H9 (cell line): ENCODE results near the gene MSTO1. TPM values are rescaled to one million over a fixed set of nuclear protein-coding genes. Genes with fewer than 3 reads are reported as not detected.
"Not testable (repeated sequence)": the region's sequence is repeated elsewhere in the genome, so short reads cannot be mapped to it uniquely, and the experiment has no call there.

Experiments
- DNase-seq: peaks from one replicate; pipeline ENCODE4 v3.0.0-alpha.2; 2017
- H2AFZ ChIP-seq: one replicate; pipeline ENCODE4 v1.6.1; 2013; ENCODE audit warnings: mild to moderate bottlenecking, low read length, control low read depth, moderate library complexity
- H2AK5ac ChIP-seq: 2 replicates; pipeline ENCODE4 v1.6.1; 2013; ENCODE audit warnings: low read length, control low read depth, mixed read lengths; ENCODE audit not compliant: insufficient read length
- H2BK120ac ChIP-seq: one replicate; pipeline ENCODE4 v1.6.1; 2013; ENCODE audit warnings: low read depth, mild to moderate bottlenecking, low read length, control low read depth, inconsistent platforms; ENCODE audit not compliant: poor library complexity, severe bottlenecking
- H2BK12ac ChIP-seq: 2 replicates; pipeline ENCODE4 v1.6.1; 2013; ENCODE audit warnings: low read length, control low read depth, mixed read lengths, low read depth; ENCODE audit not compliant: insufficient read length
- H2BK15ac ChIP-seq: 2 replicates; pipeline ENCODE4 v1.6.1; 2013; ENCODE audit warnings: low read depth, low read length, control low read depth
- H2BK20ac ChIP-seq: one replicate; pipeline ENCODE4 v1.6.1; 2013; ENCODE audit warnings: low read depth, mild to moderate bottlenecking, low read length, control low read depth, inconsistent platforms; ENCODE audit not compliant: poor library complexity, severe bottlenecking
- H2BK5ac ChIP-seq: 2 replicates; pipeline ENCODE4 v1.6.1; 2013; ENCODE audit warnings: low read length, control low read depth, mixed read lengths; ENCODE audit not compliant: insufficient read length
- H3K14ac ChIP-seq: 2 replicates; pipeline ENCODE4 v1.6.1; 2013; ENCODE audit warnings: low read length, control low read depth; ENCODE audit not compliant: insufficient read depth
- H3K18ac ChIP-seq: 2 replicates; pipeline ENCODE4 v1.6.1; 2013; ENCODE audit warnings: low read depth, mild to moderate bottlenecking, mixed read lengths, low read length, control low read depth; ENCODE audit not compliant: insufficient read length
- H3K23ac ChIP-seq: 2 replicates; pipeline ENCODE4 v1.6.1; 2013; ENCODE audit warnings: low read length, control low read depth, mixed read lengths, low read depth; ENCODE audit not compliant: insufficient read length
- H3K23me2 ChIP-seq: 2 replicates; pipeline ENCODE4 v1.6.1; 2013; ENCODE audit warnings: low read depth, mild to moderate bottlenecking, mixed read lengths, low read length, control low read depth; ENCODE audit not compliant: insufficient read length, poor library complexity, severe bottlenecking
- H3K27ac ChIP-seq: 2 replicates; pipeline ENCODE4 v1.5.1; 2013; ENCODE audit warnings: low read length, control low read depth, mixed read lengths, low read depth; ENCODE audit not compliant: insufficient read length
- H3K27me3 ChIP-seq: 2 replicates; pipeline ENCODE4 v1.6.1; 2013; ENCODE audit warnings: low read length, control low read depth, inconsistent platforms; ENCODE audit not compliant: insufficient read depth
- H3K4ac ChIP-seq: 2 replicates; pipeline ENCODE4 v1.6.1; 2013; ENCODE audit warnings: low read depth, mild to moderate bottlenecking, control low read depth, inconsistent platforms, low read length, moderate library complexity
- H3K4me1 ChIP-seq: 2 replicates; pipeline ENCODE4 v1.6.1; 2013; ENCODE audit warnings: low read length, control low read depth, inconsistent platforms; ENCODE audit not compliant: insufficient read depth
- H3K4me2 ChIP-seq: 2 replicates; pipeline ENCODE4 v1.6.1; 2013; ENCODE audit warnings: low read length, control low read depth, mixed read lengths; ENCODE audit not compliant: insufficient read length, insufficient read depth
- H3K56ac ChIP-seq: 2 replicates; pipeline ENCODE4 v1.6.1; 2013; ENCODE audit warnings: low read depth, mild to moderate bottlenecking, mixed read lengths, low read length, control low read depth; ENCODE audit not compliant: insufficient read length
- H3K79me1 ChIP-seq: 2 replicates; pipeline ENCODE4 v1.6.1; 2013; ENCODE audit warnings: low read depth, mild to moderate bottlenecking, moderate library complexity, low read length, control low read depth, inconsistent platforms; ENCODE audit not compliant: insufficient read depth, poor library complexity, severe bottlenecking
- H3K79me2 ChIP-seq: 2 replicates; pipeline ENCODE4 v1.6.1; 2013; ENCODE audit warnings: low read length, control low read depth, inconsistent platforms; ENCODE audit not compliant: insufficient read depth
- H3K9ac ChIP-seq: 2 replicates; pipeline ENCODE4 v1.6.1; 2013; ENCODE audit warnings: low read length, control low read depth, mixed read lengths; ENCODE audit not compliant: insufficient read length; ENCODE audit errors: extremely low read depth
- H3K9me3 ChIP-seq: one replicate; pipeline ENCODE4 v1.6.1; 2013; ENCODE audit warnings: low read depth, low read length, inconsistent platforms; ENCODE audit not compliant: control insufficient read depth
- H3T11ph ChIP-seq: one replicate; pipeline ENCODE4 v1.6.1; 2013; ENCODE audit warnings: mild to moderate bottlenecking, low read length, control low read depth, inconsistent platforms
- H4K20me1 ChIP-seq: one replicate; pipeline ENCODE4 v1.6.1; 2013; ENCODE audit not compliant: control insufficient read depth, insufficient read length, insufficient read depth
- H4K5ac ChIP-seq: 2 replicates; pipeline ENCODE4 v1.6.1; 2013; ENCODE audit warnings: low read depth, mild to moderate bottlenecking, mixed read lengths, low read length, control low read depth; ENCODE audit not compliant: insufficient read length
- H4K8ac ChIP-seq: replicated peaks from 2 replicates; pipeline ENCODE4 v1.6.1; 2013; ENCODE audit warnings: low read length, control low read depth, mixed read lengths, low read depth; ENCODE audit not compliant: insufficient read length
- H4K91ac ChIP-seq: 2 replicates; pipeline ENCODE4 v1.6.1; 2013; ENCODE audit warnings: low read depth, mild to moderate bottlenecking, moderate library complexity, mixed read lengths, low read length, control low read depth; ENCODE audit not compliant: insufficient read length
- H3K27ac Mint-ChIP-seq, 3 experiments: 2 replicates in 2 of 3; 3 replicates in 1 of 3; pipeline ENCODE4 v1.8.0; 2020 to 2021; ENCODE audit warnings: mixed read lengths in 3 of 3, mild to moderate bottlenecking in 1 of 3, moderate library complexity in 1 of 3
- H3K27me3 Mint-ChIP-seq: 2 replicates; pipeline ENCODE4 v1.8.0; 2021; ENCODE audit warnings: low read depth, mild to moderate bottlenecking, moderate library complexity, mixed read lengths
- H3K36me3 Mint-ChIP-seq, 3 experiments: 2 replicates in 2 of 3; 3 replicates in 1 of 3; pipeline ENCODE4 v1.8.0; 2020 to 2021; ENCODE audit warnings: low read depth in 3 of 3, mixed read lengths in 3 of 3; ENCODE audit not compliant: insufficient read depth in 1 of 3
- H3K4me1 Mint-ChIP-seq, 2 experiments: 2 replicates each; pipeline ENCODE4 v1.8.0; 2020; ENCODE audit warnings: mixed read lengths in 2 of 2
- H3K4me3 Mint-ChIP-seq, 2 experiments: 2 replicates in 1 of 2; 3 replicates in 1 of 2; pipeline ENCODE4 v1.8.0; 2020 to 2021; ENCODE audit warnings: mild to moderate bottlenecking in 2 of 2, mixed read lengths in 2 of 2, moderate library complexity in 1 of 2
- H3K9me3 Mint-ChIP-seq, 2 experiments: 2 replicates in 1 of 2; 3 replicates in 1 of 2; pipeline ENCODE4 v1.8.0; 2020; ENCODE audit warnings: mild to moderate bottlenecking in 2 of 2, mixed read lengths in 2 of 2, moderate library complexity in 1 of 2
- WGBS: extraction: QIAGEN DNeasy Blood & Tissue Kit; methylation state at CpG from one replicate; pipeline ENCODE4 v1.1.7; 2013; ENCODE audit warnings: missing lambda C conversion rate, low lambda C conversion rate, mixed read lengths; ENCODE audit not compliant: insufficient read length; ENCODE audit errors: extremely low coverage; 5-methylcytosine and 5-hydroxymethylcytosine counted together
- total RNA-seq: library from RNA; stranded (reverse); gene quantifications from 2 replicates; pipeline ENCODE4 v1.2.1, GENCODE V29; 2021
- TF ChIP-seq, protein P1 (sequence below): fragments of 200-600 bp; sonication (generic); conservative IDR thresholded peaks from 3 replicates; pipeline ENCODE4 v1.8.0; 2021; ENCODE audit warnings: antibody characterized with exemption, mild to moderate bottlenecking

MSTO1 gene
- total RNA-seq, 1 experiment from 2014 or later: 96.2 TPM

DNA sequence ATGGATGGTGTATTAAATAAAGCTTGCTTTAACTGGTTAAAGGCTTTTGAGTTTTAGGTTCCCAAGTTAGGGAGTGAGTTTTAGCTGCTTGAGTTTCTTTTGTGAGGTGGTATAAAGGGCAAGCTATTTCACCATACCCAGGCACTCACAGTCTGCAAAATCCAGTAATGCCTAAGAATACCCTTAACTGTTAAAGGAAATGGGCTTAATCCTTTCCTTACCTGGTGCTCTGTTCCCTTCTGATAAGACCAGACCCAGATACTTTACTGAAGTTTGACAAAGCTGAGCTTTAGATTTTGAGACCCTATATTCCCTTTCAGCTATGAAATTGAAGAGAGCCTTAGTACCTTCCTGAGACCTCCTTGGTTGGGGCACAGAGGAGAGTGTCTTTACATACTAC, 30.3 kb downstream of the MSTO1 start:
- Histone ChIP-seq H2BK15ac (no peak overlapping the region), H2BK12ac (no peak overlapping the region), H3K4me2 (no peak overlapping the region), H3K23ac (no peak overlapping the region), H3K4me1 (peaks cover 6% of the 10 kb centered on the region; the same call in 1 of the 2 replicates), H3K79me2 (no peaks in the 10 kb centered on the region), H3K27ac (no peak overlapping the region), H2BK5ac (no peak overlapping the region), H2BK120ac (no peak overlapping the region), H2AK5ac (no peak overlapping the region), H3K14ac (no peak overlapping the region), H3K56ac (no peak overlapping the region), H2AFZ (no peak overlapping the region), H3K79me1 (no peaks in the 10 kb centered on the region), H4K5ac (no peak overlapping the region), H3T11ph (no peak overlapping the region), H3K18ac (no peak overlapping the region), H3K27me3 (no peaks in the 10 kb centered on the region), H3K23me2 (no peaks in the 10 kb centered on the region), H4K20me1 (no peaks in the 10 kb centered on the region), H4K8ac (no peak overlapping the region), H3K4ac (no peak overlapping the region), H3K9me3 (peaks cover 21% of the 10 kb centered on the region), H2BK20ac (no peak overlapping the region), H3K9ac (no peak overlapping the region), H4K91ac (no peak overlapping the region)
- no peak for DNase-seq
- Mint-ChIP-seq H3K4me3 (no peak overlapping the region), H3K4me1 (peaks cover 13 to 22% of the 10 kb centered on the region in 2 experiments), H3K27ac (no peak overlapping the region), H3K36me3 (peaks cover 17 to 34% (median 21%) of the 10 kb centered on the region in 3 experiments), H3K9me3 (peaks cover 30 to 37% of the 10 kb centered on the region in 2 experiments), H3K27me3 (peaks cover 4% of the 10 kb centered on the region)
- TF ChIP-seq, protein P1, sequence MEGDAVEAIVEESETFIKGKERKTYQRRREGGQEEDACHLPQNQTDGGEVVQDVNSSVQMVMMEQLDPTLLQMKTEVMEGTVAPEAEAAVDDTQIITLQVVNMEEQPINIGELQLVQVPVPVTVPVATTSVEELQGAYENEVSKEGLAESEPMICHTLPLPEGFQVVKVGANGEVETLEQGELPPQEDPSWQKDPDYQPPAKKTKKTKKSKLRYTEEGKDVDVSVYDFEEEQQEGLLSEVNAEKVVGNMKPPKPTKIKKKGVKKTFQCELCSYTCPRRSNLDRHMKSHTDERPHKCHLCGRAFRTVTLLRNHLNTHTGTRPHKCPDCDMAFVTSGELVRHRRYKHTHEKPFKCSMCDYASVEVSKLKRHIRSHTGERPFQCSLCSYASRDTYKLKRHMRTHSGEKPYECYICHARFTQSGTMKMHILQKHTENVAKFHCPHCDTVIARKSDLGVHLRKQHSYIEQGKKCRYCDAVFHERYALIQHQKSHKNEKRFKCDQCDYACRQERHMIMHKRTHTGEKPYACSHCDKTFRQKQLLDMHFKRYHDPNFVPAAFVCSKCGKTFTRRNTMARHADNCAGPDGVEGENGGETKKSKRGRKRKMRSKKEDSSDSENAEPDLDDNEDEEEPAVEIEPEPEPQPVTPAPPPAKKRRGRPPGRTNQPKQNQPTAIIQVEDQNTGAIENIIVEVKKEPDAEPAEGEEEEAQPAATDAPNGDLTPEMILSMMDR: no peak

DNA sequence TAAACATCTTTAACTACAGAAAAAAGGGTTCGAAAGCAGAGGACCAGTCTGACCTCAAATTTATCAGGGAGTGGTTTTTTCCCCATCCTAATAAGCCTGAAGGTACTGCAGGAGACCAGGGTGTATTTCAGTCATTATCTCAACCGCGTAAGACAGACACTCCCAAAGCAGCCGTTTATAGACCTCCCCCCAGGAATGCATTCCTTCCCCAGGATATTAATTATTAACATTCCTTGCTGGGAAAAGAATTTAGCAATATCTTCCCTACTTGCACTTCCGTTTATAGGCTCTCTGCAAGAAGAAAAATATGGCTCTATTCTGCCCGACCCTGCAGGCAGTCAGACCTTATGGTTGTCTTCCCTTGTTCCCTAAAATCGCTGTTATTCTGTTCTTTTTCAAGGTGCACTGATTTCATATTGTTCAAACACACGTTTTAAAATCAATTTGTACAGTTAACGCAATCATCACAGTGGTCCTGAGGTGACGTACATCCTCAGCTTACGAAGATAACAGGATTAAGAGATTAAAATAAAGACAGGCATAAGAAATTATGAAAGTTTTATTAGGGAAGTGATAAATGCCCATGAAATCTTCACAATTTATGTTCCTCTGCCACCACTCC, 32.7 kb downstream of the MSTO1 start:
- not testable (repeated sequence) for H2BK15ac ChIP-seq, H2BK5ac ChIP-seq, H2AFZ ChIP-seq, DNase-seq, H3K27ac Mint-ChIP-seq, H2BK12ac ChIP-seq, H2AK5ac ChIP-seq, H3K14ac ChIP-seq, H3K79me1 ChIP-seq, H4K8ac ChIP-seq, H3K56ac ChIP-seq, H3K4me2 ChIP-seq, H2BK120ac ChIP-seq, H3K23me2 ChIP-seq, H2BK20ac ChIP-seq, H3K4me3 Mint-ChIP-seq, H3K79me2 ChIP-seq, H3K27me3 Mint-ChIP-seq, H3K27me3 ChIP-seq, H3K4me1 ChIP-seq, H3K4me1 Mint-ChIP-seq, H3T11ph ChIP-seq, H3K23ac ChIP-seq, H4K91ac ChIP-seq, H4K5ac ChIP-seq, H3K18ac ChIP-seq, H3K4ac ChIP-seq, H3K27ac ChIP-seq, H3K9ac ChIP-seq, H4K20me1 ChIP-seq
- H3K9me3 ChIP-seq: peaks cover 21% of the 10 kb centered on the region
- WGBS: no CpG with 5 or more reads among the region's 11 CpGs
- Mint-ChIP-seq H3K9me3 (peaks cover 30 to 37% of the 10 kb centered on the region in 2 experiments), H3K36me3 (peaks cover 17 to 30% (median 21%) of the 10 kb centered on the region in 3 experiments)
